ENCODE measurements around the gene NEK2. TPM values are rescaled to one million over a fixed set of nuclear protein-coding genes. Genes with fewer than 3 reads are reported as not detected.

Gene NEK2
- total RNA-seq, 1 experiment from 2014 or later: 58.6 TPM

Other genes with a start within 250 kb of the NEK2 start
- gene RD3, start 183.5 kb downstream of the NEK2 start, total RNA-seq (2014; rRNA removed; shearing (Covaris generic)): 0.17 TPM in 1 of 2 replicates, not detected in the other
- gene SLC30A1, start 96.5 kb downstream of the NEK2 start, total RNA-seq (2014; rRNA removed; shearing (Covaris generic)): 8.2 and 16.1 TPM in 2 replicates
- gene LPGAT1, start 155.1 kb upstream of the NEK2 start, total RNA-seq (2014; rRNA removed; shearing (Covaris generic)): 25.5 and 38.6 TPM in 2 replicates

Data from M059J (cell line).